ENCODE measurements around the gene GBP6.

DNA sequence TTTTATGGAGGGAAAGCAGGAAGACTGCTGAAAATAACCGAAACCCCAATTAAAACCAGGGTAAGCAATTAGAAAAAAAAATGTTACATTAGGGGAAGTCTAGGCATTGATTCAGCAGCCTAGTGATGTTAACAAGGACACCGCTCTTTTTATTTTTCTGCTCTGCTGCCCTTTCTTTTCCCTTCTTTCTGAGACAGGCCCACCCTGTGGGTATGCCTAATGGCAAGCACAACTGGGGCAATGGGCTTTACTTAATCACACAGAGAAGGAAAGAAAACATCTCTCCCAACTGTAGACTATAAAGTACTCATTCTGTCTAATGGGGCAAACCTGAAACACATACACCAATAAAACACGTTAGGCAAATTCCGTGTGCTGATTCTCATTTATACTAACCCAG, 69.6 kb downstream of the GBP6 start:
- TF ChIP-seq, protein P1, sequence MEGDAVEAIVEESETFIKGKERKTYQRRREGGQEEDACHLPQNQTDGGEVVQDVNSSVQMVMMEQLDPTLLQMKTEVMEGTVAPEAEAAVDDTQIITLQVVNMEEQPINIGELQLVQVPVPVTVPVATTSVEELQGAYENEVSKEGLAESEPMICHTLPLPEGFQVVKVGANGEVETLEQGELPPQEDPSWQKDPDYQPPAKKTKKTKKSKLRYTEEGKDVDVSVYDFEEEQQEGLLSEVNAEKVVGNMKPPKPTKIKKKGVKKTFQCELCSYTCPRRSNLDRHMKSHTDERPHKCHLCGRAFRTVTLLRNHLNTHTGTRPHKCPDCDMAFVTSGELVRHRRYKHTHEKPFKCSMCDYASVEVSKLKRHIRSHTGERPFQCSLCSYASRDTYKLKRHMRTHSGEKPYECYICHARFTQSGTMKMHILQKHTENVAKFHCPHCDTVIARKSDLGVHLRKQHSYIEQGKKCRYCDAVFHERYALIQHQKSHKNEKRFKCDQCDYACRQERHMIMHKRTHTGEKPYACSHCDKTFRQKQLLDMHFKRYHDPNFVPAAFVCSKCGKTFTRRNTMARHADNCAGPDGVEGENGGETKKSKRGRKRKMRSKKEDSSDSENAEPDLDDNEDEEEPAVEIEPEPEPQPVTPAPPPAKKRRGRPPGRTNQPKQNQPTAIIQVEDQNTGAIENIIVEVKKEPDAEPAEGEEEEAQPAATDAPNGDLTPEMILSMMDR (IDR thresholded peaks at IDR 0.05), result no peak
- TF ChIP-seq POLR2AphosphoS5 (IDR thresholded peaks at IDR 0.05), result no peak
